IPS DF 19.7 (cell line): ENCODE measurements around the gene TCHHL1.
"Not testable (repeated sequence)": the region's sequence is repeated elsewhere in the genome, so short reads cannot be mapped to it uniquely, and the experiment has no call there.

Experiments used
- DNase-seq: peaks from one replicate; pipeline ENCODE4 v3.0.0-alpha.2; 2013; ENCODE audit warnings: low read depth, low spot score

TCHHL1 gene

DNA sequence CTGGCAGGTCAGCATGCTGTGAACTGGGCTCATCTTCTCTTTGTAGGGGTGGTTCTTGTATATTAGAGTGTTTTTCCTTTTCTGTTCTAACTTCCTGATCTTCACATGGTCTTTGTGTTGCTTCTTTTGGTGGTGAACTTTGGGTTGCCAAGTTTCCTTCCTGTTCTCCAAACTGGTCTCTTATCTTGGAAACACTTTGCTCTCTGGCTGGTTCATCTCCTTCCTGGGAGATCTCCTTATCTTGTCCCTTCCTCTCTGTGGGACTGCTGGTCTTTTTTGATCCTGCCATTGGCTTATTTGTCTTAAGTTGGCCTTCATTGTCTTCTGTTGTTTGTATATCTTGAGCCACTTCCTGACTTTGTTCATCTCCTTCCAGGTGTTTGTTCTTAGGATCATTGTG, 2.1 kb downstream of the TCHHL1 start:
- no peak for DNase-seq

DNA sequence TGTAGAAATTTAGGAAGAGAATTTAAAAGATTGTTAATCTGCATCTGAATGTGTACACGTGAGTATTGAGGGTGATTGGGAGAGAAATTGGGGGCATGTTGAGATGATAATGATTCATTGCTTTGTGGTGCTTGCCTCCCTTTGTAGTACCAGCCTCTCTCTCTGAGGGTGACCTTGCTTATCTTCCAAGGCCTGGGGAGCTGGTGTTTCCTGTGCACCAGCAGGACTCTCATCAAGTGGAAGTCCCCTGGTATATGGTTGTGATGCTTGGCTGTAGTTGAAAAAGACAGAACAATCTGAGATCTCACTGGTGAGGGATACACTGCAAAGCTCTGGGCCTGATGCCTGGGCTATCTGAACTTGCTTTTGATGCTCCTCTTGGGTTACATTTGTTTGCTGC, 4.0 kb downstream of the TCHHL1 start:
- no peak for DNase-seq

DNA sequence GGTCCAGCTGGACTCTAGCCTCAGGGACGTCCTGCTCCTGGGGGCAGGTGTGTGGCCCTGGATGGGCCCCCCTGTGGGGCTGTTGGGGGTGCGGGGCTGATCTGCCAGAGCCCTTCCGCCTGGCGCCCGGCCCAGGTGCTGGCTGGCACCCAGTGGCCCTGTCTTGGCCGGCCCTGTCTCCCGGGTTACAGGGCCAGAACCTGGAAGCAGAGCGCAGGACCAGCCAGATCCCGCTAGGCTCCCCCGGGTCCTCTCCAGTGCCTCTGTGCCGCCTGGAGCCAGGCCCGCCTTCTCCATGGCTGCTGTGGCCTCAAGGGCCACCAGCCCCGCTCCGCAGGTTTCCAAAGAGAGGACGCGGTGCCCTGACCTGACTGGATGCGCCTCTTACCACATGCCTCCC, 7.8 kb downstream of the TCHHL1 start:
- DNase-seq = not testable (repeated sequence)

DNA sequence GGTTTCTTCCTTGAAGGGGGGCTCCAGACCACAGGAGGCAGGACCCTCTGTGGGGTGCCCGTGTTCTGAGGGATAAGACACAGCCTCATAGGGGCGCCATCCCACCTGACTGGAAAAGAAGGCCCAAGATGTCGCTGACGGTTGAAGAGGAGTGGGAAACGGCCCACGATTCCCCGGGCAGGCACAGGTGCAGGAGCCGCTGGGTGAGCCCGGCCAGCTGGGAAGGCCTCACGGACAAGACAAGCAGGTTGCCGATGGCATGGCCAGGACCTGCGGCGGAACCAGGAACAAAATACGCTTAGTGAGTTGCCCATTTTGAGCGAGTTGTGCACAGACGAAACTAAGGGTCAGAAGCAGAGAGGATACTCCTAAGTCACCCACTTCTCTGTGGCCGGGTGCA, 8.4 kb downstream of the TCHHL1 start:
- DNase-seq = not testable (repeated sequence)

DNA sequence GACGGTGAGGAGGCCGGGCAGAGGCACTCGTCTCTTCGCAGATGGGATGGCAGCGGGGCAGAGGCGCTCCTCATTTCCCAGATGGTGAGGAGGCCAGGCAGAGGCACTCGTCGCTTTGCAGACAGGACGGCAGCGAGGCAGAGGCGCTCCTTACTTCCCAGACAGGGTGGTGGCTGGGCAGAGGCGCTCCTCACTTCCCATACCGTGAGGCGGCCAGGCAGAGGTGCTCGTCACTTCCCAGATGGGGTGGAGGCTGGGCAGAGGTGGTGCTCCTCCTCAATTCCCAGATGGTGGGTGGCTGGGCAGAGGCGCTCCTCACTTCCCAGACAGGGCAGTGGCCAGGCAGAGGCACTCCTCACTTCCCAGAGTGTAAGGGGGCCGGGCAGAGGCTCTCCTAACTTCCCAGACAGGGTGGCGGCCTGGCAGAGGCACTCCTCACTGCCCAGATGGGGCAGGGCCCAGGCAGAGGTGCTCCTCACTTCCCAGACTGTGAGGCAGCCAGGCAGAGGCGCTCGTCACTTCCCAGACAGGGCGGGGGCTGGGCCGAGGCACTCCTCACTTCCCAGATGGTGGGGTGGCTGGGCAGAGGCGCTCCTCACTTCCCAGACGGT, 9.9 kb downstream of the TCHHL1 start:
- no peak for DNase-seq

DNA sequence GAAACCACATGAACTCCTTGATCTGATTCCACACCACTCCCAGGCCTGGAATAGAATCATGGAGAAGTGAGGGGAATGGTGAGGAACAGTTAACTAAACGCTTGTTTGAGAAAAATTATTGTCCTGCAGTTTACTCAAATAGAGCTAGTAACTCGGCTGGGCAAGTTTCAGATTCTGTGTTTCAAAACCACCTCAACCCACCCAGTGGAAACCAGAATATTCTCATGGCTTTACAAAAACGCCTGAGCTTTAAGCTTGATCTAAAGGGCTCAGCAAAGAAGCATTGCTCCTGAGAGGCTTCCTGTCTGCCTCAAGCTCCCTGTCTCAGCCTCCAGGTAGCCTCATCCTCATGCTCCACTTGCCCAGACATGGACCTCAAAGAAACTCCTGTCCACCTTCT, 16.6 kb downstream of the TCHHL1 start:
- DNase-seq = no peak

DNA sequence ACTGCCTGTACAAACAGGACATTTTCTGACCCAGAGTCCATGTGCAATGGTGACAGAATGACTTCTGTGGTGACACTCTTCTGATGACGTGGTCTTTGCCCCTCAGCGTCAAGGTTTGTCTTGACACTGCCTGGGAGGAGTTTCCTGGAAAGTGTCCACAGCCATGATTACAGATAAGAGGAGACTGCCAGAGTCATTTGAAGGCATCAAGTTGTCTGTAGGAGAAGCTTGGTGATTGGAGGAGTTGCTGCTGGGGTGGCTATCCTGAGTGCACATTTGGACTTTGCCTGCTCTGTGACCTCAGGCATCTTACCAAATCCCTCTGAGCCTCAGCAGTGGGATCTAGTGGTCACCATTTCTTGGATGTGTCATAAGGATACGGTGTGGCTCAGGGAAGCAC, 17.7 kb downstream of the TCHHL1 start:
- no peak for DNase-seq

DNA sequence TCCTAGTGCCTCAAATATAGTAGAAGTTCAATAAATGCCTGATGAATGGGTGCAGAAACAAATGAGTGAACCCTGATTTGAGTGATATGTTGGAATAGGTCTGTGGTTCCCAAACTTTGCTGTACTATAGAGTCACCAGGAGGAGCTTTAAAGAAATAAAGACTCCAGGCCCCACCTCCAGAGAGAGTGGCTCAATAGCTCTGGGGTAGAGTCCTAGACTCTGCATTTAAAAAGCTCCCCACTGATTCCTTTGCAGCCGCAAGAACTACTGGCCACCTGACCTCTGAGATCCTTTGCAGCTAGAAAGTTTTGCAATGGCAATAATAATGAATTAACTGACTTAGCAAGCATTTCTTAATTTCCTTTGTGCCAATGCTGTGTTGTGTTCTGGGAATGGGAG, 20.9 kb downstream of the TCHHL1 start:
- no peak for DNase-seq

DNA sequence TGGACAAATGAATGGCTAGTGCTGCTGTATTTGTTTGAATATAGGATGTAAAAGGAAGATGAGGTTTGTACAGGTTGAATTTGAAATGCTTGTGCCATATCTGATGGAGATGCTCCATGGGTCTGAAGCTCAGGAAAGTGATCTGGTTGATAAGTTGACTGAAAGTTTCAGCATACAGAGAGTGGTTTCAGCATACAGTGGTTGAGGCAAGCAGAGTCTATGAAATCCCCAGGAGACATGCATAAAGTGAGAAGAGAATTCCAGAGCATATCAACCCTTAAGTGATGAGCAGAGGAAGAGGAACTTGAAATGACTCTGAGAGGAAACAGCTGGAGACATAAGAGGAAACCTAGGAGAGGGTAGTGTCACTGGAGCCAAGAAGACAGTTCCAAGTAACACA, 21.7 kb downstream of the TCHHL1 start:
- DNase-seq = no peak

DNA sequence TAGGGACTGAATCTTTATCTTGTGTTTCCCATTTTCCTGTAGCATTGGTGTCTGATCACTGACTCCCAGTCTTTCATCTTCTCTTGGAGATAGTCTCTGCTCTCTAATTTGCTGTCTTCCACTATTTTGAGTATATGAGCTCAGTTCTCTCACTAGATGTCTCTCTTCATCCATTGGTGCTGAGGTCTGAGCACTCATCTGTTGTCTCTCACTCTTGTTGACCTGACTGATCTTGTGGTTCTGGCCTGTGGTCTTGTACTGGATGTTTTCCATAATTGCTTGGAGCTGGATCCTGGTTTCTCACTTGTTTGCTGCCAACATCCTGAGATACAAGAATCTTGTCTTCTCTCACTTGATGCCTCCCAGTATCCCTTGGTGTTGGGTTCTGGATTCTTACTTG, 26.9 kb downstream of the TCHHL1 start:
- no peak for DNase-seq

DNA sequence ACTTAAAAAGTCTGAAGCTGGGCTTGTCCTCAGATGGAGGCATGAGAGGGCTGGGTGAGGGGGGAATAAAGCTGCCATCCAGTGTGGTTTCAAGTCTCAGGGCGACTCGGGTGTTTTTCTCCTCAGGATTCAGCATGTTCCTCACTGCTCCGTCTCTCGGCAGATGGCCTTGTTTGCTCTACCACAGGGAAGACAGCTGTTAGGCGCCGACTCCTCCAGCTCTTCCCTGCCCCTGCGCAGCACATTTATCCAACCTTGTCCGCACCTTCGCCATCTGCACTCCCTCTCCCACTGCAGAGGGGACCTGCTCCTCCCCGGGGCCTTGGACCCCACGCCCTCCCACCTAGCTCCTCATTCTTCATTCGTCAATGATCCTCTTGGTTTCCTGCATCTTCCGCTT, 35.5 kb downstream of the TCHHL1 start:
- DNase-seq = no peak

DNA sequence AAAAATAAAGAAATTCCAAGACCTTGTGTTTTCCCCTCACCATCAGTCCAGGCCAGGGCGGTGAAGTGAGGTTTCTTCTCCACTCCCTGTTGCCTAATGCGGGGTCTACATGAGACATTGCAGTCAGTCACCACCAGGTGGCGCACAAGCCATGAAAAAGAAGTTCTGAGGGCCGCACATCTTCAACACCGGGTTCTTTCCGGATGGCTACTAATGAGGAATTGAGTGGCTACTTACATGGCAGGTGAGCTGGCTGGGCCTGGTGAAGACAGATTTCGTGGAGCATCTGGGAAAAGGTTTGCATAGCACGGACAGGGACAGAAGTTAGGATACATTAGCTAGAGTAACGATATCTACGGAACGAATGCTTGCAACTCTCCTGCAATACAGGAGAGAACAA, 36.3 kb downstream of the TCHHL1 start:
- DNase-seq = no peak

DNA sequence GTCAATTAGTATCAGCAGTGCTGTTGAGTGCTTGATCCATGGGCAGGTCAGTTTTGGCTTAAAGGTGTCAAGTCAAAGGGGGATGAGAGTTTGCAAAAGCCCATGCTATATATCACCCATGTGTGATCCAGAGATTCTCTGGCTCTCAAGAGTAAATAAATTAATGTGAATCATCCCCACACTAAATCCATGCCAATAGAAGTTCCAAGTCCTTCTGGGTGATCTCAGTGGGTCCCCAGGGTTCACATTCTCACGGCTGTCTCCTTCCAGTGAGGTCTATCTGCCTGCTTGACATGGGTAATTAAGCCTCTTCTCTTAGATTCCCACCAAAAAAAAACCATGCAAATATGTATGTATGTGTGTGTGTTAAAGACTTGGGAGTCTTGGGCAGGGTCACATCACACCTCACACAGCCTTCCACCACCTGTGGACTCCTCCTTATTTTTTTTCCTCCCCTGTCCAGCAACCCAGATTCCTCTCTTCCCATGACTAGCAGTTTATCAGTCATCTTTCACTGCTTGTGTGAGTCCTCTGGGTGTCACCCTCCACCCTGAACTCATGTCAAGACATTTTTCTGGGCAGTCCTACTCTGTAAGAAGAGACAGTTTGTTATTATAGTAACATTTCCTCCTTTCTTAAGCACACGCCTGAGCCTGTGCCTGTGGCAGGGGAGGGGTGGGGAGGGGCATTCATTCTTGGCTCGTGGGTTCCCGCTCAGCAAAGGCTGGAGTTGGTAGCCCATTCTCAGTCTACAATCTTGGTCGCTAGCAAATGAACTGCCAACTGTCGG, 37.8 kb downstream of the TCHHL1 start:
- DNase-seq = no peak

DNA sequence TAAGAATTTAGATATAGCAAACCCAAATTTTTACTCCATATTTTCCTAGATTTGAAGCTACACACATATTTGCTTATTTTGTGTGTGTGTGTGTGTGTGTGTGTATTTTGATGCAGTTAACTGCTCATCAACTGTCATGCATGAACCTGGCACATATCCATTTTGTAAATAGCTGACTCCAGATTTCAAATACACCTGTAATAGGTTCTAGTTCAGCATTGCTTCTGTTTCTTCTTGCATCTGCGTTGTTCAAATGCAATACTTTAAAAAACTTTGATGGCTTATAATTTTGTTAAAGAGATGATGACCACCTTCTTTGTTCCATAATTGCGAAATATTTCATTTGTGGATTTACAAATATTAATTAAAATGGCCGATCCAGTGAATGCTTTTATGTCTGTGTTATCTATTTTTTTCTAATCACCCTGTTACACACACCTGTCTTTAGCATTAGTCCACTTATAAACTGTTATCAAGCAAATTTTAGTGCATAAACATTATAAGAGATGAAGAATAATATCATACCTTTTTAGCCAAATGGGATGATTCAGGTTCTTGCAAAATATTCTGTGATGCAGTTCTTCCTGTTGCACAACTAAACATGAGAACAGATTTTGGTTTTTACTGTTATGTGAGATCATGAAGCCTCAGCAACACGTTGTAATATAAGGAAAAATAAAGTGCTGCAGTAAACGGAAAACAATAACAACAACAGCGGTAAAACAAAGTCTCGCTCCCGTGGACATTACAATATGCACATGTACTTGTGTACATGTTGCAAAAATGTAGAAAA, 39.4 kb downstream of the TCHHL1 start:
- no peak for DNase-seq

DNA sequence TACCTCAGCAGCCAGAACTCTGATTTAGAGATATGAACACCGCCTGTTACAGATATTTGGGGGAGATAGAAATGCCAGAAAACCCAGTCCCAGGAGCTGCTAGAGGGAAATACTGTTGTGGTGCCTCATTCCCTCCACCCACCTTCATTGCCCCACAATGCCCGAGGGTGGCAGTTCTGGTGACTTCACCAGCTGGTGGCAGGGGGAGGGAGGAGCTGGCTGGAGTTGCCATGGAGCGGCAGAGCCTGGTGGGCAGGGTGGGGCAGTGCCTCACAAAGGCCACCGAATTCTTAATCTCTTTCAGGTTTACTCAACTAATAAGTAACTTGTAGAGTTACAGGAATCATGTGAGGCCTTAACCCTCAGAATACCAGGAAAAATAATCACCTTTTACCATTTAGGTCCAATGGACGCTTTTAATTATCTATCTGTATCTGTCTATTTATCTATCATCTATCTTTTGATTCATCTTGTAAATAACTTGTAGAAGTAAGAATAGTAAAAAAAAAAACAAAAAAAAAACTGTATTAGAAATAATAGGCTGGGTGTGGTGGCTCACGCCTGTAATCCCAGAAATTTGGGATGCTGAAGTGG, 40.4 kb downstream of the TCHHL1 start:
- no peak for DNase-seq

DNA sequence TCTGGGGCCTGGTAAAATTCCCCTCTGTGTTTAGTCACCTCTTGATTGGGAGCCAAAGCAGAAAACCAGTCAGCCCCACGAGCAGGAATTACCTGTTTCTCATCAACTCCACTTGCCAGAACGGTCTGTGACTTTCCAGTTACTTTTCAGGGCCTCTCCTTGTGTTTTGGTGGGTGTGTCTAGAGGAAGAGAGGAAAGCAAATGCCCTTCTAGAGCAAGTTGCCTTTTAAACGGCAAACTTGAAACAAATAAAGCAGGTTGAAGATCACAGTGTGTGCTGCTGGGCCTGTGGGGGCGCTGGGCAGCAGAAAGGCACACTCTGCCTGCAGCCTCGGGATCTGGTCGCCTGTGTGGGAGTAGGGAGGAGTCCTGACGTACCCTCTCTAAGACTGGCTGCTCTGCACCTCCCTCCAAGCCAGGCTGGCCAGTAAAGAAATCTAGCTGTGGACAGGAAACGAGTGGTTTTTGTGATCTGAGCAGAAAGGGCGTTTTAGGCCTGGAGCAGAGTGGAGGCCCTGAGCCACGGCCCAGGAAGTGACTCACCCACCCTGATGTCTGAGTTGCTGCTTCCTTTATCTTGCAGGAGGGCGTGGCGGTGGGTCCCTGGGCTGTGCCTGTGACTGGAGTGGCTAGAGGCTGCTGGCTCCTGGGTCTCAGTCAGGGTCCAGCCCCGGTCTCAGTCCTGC, 41.0 kb downstream of the TCHHL1 start:
- peak; percentile 90 for DNase-seq

DNA sequence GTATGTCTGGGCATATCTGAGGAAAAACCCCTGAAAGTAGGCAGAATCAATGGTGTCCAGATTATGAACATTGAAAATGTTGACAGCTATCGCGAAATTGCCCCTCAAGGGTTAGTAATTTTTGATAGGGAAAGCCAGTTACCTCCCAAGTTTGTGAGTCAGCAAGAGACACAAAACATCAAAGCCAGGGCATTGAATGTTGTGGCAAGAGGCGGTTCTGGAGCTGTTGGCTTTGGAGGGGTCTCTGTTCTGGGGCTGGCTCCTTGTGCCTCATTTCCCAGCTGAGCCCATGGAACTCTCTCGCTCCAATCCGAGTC, 41.5 kb downstream of the TCHHL1 start:
- no peak for DNase-seq

DNA sequence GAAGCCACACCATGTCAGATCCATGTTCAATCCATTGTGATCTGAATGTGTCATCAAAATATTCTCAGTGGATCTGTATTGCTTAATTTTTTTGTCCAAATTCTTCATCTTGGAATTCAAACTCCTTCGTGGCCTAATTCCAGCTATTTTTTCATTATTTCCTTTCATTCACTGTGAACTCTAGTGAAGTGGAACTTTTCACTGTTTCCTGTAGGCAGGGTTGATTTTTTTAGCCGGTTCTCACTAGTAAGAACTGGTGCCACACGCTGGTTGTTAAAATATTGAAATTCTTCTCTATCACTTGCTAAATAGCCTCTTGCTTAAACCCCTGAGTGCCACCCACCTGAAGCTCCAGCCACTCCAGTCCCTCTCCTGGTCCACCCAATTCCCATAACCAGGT, 44.5 kb downstream of the TCHHL1 start:
- DNase-seq = no peak

DNA sequence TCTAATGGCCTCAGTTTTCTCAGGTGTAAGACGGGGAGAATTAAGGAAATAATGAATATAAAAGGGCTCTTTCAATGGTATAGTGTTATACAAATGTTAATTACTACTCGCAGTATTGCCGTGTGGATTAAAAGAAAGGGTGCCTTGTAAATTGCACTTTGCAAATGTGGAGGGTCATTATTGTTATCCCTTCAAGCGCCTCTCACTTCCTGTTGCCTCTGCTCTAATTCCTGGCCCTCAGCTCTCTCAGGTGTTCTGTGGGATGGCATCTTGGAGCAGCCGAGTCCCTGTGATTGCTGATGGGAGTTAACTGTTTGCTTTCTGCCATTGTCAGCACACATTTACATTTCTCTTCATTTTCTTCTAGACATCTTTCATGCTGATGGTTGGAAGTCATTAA, 45.0 kb downstream of the TCHHL1 start:
- no peak for DNase-seq

DNA sequence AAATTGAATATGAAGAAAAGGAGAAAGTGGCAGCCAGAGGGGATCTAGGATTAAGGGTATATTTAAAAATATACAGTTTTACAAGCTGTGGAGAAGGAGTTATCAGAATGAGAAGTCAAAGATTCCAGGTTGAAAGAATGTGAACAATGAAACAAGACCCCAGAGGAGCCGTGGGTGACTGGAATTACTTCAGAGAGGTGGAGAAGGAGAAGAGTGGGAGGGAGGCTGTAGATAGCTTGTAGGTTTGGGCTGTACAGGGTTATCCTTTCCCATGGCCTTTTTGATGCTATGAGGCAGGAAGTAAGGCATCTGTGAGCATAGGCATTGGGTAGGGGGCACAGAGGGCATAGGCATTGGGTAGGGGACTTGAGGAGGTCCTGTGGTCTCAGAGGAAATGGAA, 46.8 kb downstream of the TCHHL1 start:
- no peak for DNase-seq

DNA sequence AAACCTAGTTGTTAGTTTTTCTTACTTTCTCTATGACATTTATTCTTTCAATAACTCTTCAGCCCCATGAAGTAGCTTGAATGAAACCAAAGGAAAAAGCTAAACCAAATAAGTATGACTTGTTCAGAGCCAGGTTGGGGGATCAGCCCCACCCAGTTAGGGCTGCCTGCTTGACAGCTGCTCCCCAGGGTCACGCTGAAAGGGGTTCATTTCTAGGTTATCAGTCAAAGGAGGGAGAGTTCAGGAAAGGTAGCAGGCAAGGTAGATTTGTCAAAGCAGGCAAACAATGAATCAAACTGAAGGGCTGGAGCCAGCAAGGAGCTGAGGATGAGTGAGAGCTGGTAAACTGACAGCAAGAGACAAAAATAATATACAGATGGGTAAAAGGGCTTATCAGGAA, 49.0 kb downstream of the TCHHL1 start:
- no peak for DNase-seq

DNA sequence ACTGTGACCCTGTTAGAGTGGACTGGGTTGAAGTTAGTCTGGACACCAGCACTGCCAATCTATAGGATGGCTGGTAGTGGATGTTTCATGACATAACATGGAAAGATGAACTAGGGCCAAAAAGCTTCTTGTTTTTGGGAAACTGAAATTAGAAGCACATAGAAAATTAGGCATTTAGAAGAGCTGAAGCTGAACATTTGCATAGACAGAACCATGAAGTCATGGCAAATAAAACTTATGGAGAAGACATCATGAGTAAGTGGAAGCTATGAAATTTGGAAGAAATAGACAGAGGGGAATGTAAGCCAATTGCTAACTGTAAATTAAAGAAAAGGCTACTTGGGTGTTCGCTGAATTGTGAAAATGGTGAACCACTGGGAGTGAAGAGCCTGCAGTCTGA, 49.4 kb downstream of the TCHHL1 start:
- DNase-seq = no peak
